Subcutaneous abdominal adipose tissue (tissue), 5 donors: ENCODE data around the gene DHDH.
A peak's percentile ranks its signal among the peaks of the same experiment; 100 is the strongest.
"Not testable (repeated sequence)": the region's sequence is repeated elsewhere in the genome, so short reads cannot be mapped to it uniquely, and the experiment has no call there.

Experiments
- H3K27ac ChIP-seq: one replicate; pipeline ENCODE4 v1.7.0; 2013; ENCODE audit warnings: low read depth, mild to moderate bottlenecking, inconsistent platforms, low read length, moderate library complexity
- H3K27me3 ChIP-seq, 5 donors: one replicate each; pipeline ENCODE4 v1.7.0; 2013; ENCODE audit warnings: low read length in 5 of 5, inconsistent platforms in 1 of 5; ENCODE audit not compliant: control insufficient read depth in 5 of 5, insufficient read depth in 4 of 5
- H3K36me3 ChIP-seq, 5 donors: one replicate each; pipeline ENCODE4 v1.7.0; 2013; ENCODE audit warnings: low read length in 5 of 5; ENCODE audit not compliant: control insufficient read depth in 5 of 5, insufficient read depth in 5 of 5
- H3K4me1 ChIP-seq, 5 donors: one replicate each; pipeline ENCODE4 v1.7.0; 2013; ENCODE audit warnings: low read length in 5 of 5, mild to moderate bottlenecking in 3 of 5, moderate library complexity in 1 of 5; ENCODE audit not compliant: control insufficient read depth in 5 of 5, insufficient read depth in 5 of 5
- H3K4me3 ChIP-seq, 5 donors: one replicate each; pipeline ENCODE4 v1.7.0; 2013; ENCODE audit warnings: low read length in 5 of 5, low read depth in 1 of 5
- H3K9ac ChIP-seq, 5 donors: one replicate each; pipeline ENCODE4 v1.7.0; 2013; ENCODE audit warnings: low read length in 5 of 5, mild to moderate bottlenecking in 4 of 5, moderate library complexity in 3 of 5
- H3K9me3 ChIP-seq, 5 donors: one replicate each; pipeline ENCODE4 v1.7.0; 2013; ENCODE audit warnings: low read length in 5 of 5; ENCODE audit not compliant: control insufficient read depth in 5 of 5
- donor health status: healthy.
- donor health status: healthy.
- donor health status: healthy.
- donor health status: healthy.
- donor health status: healthy.

The DHDH gene

DNA sequence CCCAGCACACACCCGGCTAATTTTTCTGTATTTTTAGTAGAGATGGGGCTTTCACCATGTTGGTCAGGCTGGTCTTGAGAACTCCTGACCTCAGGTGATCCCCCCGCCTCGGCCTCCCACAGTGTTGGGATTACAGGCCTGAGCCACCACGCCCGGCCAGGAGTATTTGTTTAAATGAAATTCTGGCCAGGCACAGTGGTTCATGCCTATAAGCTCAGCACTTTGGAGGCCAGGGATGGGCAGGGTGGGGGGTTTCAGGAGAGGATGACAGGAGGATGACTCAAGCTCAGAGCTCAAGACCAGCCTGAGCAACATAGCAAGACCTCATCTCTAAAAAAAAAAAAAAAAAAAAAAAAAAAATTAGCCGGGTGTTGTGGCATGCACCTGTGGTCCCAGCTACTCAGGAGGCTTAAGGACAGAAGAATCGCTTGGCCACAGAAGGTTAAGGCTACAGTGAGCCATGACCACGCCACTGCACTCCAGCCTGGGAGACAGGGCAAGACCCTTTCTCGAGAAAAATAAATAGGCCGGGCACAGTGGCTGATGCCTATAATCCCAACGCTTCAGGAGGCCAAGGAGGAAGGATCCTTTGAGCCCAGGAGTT is 8.2 kb upstream of the DHDH start:
- no peak overlapping the region for H3K4me3 ChIP-seq
- no peaks in the 10 kb centered on the region for H3K9me3 ChIP-seq
- peaks cover 0 to 29% (median 25%) of the 10 kb centered on the region in 5 donors for H3K36me3 ChIP-seq
- H3K4me1 ChIP-seq, result peaks cover 0 to 7% (median 0%) of the 10 kb centered on the region in 5 donors
- H3K9ac ChIP-seq, result no peak overlapping the region
- H3K27me3 ChIP-seq, result no peaks in the 10 kb centered on the region
- H3K27ac ChIP-seq, result no peak overlapping the region

DNA sequence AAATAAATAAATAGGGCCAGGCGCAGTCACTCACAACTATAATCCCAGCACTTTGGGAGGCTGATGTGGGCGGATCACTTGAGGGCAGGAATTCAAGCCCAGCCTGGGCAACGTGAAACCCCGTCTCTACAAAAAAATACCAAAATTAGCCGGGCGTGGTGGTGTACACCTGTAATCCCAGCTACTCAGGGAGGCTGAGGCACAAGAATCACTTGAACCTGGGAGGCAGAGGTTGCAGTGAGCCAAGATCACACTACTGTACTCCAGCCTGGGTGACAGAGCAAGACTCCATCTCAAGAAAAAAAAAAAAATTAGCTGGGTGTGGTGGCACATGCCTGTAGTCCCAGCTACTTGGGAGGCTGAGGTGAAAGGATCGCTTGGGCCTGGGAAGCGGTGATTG is 7.6 kb upstream of the DHDH start:
- not testable (repeated sequence) for H3K4me1 ChIP-seq, H3K27me3 ChIP-seq, H3K4me3 ChIP-seq, H3K27ac ChIP-seq, H3K9ac ChIP-seq, H3K9me3 ChIP-seq
- H3K36me3 ChIP-seq, result peaks cover 0 to 24% (median 21%) of the 10 kb centered on the region in 5 donors

DNA sequence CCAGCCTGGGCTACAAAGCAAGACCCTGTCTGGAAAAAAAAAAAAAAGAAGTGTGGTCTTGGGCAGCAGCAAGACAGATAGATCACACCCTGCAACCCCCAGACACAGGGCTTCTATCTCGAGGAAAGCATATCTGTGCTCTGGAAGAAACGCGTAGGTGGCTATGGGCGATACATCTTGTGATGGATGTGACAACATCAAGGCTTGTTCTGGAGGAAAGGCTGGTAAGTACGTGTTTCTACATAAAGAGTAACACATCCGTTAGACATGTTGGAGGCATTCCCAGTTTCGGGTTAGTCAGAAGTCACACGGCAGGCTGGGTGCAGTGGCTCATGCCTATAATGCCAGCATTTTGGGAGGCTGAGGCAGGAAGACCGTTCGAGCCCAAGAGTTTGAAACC is 6.6 kb upstream of the DHDH start:
- Histone ChIP-seq H3K27me3 (no peaks in the 10 kb centered on the region), H3K4me3 (no peak overlapping the region), H3K9ac (no peak overlapping the region), H3K9me3 (no peaks in the 10 kb centered on the region), H3K27ac (no peak overlapping the region), H3K36me3 (peaks cover 0 to 14% (median 12%) of the 10 kb centered on the region in 5 donors), H3K4me1 (peaks cover 0 to 7% (median 0%) of the 10 kb centered on the region in 5 donors)

DNA sequence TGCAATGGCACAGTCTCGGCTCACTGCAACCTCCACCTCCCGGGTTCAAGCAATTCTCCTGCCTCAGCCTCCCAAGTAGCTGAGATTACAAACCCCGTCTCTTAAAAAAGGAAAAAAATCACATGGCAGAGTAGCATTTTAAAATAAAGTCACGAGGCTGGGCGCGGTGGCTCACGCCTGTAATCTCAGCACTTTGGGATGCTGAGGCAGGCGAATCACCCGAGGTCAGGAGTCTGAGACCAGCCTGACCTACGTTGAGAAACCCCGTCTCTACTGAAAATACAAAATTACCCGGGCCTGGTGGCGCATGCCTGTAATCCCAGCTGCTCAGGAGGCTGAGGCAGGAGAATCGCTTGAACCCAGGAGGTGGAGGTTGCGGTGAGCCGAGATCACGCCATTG is 5.8 kb upstream of the DHDH start:
- not testable (repeated sequence) for H3K9ac ChIP-seq, H3K36me3 ChIP-seq, H3K27ac ChIP-seq, H3K4me1 ChIP-seq, H3K9me3 ChIP-seq, H3K4me3 ChIP-seq, H3K27me3 ChIP-seq

DNA sequence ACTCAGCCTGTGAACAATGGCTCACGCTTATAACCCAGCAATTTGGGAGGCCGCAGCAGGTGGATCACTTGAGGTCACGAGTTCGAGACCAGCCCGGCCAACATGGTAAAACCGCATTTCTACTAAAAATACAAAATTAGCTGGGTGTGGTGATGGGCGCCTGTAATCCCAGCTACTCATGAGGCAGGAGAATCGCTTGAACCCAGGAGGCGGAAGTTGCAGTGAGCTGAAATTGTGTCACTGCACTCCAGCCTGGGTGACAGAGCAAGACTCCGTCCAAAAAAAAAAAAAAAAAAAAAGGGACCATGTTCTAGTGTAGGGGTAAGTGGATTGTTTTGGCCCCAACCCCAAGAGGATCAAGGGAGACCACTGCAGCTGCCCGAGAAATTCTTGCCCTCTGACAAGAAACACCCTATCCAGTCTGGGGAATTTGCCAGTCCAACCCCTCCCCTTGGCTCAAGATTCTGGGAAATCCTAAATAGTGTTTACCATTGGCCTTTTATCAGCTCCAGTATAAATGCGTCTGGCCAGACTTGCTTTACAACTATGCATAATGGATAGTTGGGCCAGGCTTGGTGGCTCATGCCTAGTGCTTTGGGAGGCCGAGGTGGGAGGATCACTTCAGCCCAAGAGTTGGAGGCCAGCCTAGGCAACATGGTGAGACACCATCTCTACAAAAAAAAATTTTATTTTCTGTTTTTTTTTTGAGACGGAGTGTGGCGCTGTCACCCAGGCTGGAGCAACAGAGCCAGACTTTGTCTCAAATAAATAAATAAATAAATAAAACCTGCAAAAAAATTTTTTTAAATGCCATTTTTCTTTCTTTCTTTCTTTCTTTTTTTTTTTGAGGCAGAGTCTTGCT is 5.1 kb upstream of the DHDH start:
- no peaks in the 10 kb centered on the region for H3K9me3 ChIP-seq
- no peak overlapping the region for H3K9ac ChIP-seq
- H3K27ac ChIP-seq, result no peak overlapping the region
- peaks cover 0 to under 1% (median 0%) of the 10 kb centered on the region in 5 donors for H3K36me3 ChIP-seq
- H3K27me3 ChIP-seq, result peaks cover 0 to 10% (median 7%) of the 10 kb centered on the region in 5 donors
- no peak overlapping the region for H3K4me3 ChIP-seq
- H3K4me1 ChIP-seq, result peaks cover 2 to 12% (median 5%) of the 10 kb centered on the region in 5 donors

DNA sequence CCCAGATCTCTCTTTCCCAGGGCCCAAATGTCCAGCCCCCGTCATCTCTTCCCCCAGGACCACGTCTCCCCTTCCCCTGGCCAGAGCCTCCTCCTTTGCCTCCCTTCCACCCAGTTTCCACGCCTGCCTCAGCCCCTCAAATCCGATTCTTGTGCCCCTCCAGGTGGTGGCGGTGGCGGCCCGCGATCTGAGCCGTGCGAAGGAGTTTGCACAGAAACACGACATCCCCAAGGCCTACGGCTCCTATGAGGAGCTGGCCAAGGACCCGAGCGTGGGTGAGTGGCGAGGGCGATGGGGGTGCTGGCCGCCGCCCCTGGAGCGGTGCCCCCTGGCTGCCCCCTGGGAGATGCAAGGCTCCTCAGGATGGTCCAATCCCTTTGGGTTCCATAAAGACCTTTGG is 1.3 kb downstream of the DHDH start:
- no peak overlapping the region for H3K4me3 ChIP-seq
- no peaks in the 10 kb centered on the region for H3K9me3 ChIP-seq
- H3K4me1 ChIP-seq, result peaks cover 2 to 17% (median 9%) of the 10 kb centered on the region in 5 donors
- no peak overlapping the region for H3K27ac ChIP-seq
- H3K9ac ChIP-seq, result no peak overlapping the region
- H3K36me3 ChIP-seq, result no peaks in the 10 kb centered on the region
- H3K27me3 ChIP-seq, result peaks cover 0 to 19% (median 10%) of the 10 kb centered on the region in 5 donors

DNA sequence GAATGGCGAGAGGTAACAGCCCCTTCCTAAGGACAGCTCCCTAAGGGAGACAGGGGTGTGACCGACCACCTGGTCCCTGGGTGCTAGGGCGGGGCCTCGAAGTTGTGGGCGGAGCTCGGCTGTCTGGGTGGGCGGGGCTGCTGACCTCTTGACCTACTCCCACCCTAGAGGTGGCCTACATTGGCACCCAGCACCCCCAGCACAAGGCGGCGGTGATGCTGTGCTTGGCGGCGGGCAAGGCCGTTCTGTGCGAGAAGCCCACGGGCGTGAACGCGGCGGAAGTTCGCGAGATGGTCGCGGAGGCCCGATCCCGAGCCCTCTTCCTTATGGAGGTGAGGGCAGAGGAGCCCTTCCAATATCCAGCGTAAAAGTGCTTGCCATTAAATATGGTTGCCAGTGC is 2.4 kb downstream of the DHDH start:
- Histone ChIP-seq H3K9me3 (peaks cover under 1 to 6% (median 4%) of the 10 kb centered on the region in 5 donors), H3K4me3 (no peak overlapping the region), H3K9ac (no peak overlapping the region), H3K27ac (no peak overlapping the region), H3K36me3 (no peaks in the 10 kb centered on the region), H3K4me1 (peaks cover 2 to 17% (median 9%) of the 10 kb centered on the region in 5 donors), H3K27me3 (peaks cover 0 to 19% (median 10%) of the 10 kb centered on the region in 5 donors)

DNA sequence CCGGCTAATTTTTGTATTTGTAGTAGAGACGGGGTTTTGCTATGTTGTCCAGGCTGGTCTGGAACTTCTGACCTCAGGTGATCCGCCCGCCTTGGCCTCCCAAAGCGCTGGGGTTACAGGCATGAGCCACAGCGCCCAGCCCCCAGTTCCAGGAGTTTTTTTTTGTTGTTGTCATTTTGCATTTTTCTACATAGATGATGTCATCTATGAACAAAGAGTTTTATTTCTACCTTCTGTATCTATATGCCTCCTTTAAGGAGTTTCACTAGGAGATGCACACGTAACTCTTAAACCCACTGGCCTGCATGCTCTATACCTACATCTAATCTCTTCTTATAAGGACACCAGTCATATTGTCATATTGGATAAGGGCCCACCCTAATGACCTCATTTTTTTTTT is 4.8 kb downstream of the DHDH start:
- Histone ChIP-seq H3K36me3 (no peaks in the 10 kb centered on the region), H3K9ac (no peak overlapping the region), H3K9me3 (peaks cover 4 to 12% (median 7%) of the 10 kb centered on the region in 5 donors), H3K4me1 (peaks cover 0 to 13% (median 6%) of the 10 kb centered on the region in 5 donors), H3K27me3 (peaks cover 0 to 14% (median 3%) of the 10 kb centered on the region in 5 donors), H3K4me3 (no peak overlapping the region), H3K27ac (no peak overlapping the region)

DNA sequence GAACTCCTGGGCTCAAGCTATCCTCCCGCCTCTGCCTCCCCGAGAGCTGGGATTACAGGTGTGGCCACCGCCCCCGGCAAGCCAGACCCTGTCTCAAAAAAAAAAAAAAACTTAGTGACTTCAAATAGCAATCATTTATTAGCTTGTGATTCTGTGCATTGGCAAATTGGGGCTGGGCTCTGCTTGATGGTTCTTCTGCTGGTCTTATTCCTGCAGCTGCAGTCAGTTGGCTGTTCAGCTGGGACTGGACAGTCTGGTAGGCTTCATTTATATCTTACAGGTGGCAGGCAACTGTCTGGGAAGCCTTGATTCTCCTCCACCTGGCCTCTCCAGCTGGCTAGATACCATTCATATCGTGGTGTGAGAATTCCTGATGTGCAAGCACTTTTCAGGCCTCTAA is 7.4 kb downstream of the DHDH start:
- Histone ChIP-seq H3K4me1 (peaks cover 0 to 5% (median 0%) of the 10 kb centered on the region in 5 donors), H3K36me3 (no peaks in the 10 kb centered on the region), H3K9me3 (peaks cover 4 to 12% (median 7%) of the 10 kb centered on the region in 5 donors), H3K9ac (no peak overlapping the region), H3K4me3 (peak overlapping the region in 1 of 5 donors; percentile 3), H3K27me3 (no peaks in the 10 kb centered on the region), H3K27ac (no peak overlapping the region)

DNA sequence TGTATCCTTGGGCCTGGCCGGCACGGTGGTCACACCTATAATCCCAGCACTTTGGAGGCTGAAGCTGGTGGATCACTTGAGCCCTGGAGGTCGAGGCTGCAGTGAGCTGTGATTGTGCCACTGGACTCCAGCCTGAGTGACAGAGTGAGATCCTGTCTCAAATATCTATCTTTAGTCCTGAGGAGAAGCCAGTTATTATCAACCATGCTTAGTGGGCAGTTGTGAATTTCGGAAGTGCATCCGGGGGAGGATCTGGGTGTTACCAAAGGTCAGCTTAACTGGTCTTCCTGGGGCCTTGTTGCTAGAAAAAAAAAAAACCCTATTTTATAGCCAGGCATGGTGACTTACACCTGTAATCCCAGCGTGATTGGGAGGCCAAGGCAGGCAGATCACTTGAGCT is 9.6 kb downstream of the DHDH start:
- Histone ChIP-seq H3K9ac (no peak overlapping the region), H3K36me3 (no peaks in the 10 kb centered on the region), H3K4me3 (no peak overlapping the region), H3K9me3 (peaks cover 4 to 19% (median 12%) of the 10 kb centered on the region in 5 donors), H3K4me1 (no peaks in the 10 kb centered on the region), H3K27me3 (no peaks in the 10 kb centered on the region), H3K27ac (no peak overlapping the region)
